ENCODE results near the gene COL23A1. TPM values are rescaled to one million over a fixed set of nuclear protein-coding genes. Genes with fewer than 3 reads are reported as not detected.

The COL23A1 gene
- total RNA-seq, 2 experiments from 2014 or later: 0.63 to 0.68 TPM

DNA sequence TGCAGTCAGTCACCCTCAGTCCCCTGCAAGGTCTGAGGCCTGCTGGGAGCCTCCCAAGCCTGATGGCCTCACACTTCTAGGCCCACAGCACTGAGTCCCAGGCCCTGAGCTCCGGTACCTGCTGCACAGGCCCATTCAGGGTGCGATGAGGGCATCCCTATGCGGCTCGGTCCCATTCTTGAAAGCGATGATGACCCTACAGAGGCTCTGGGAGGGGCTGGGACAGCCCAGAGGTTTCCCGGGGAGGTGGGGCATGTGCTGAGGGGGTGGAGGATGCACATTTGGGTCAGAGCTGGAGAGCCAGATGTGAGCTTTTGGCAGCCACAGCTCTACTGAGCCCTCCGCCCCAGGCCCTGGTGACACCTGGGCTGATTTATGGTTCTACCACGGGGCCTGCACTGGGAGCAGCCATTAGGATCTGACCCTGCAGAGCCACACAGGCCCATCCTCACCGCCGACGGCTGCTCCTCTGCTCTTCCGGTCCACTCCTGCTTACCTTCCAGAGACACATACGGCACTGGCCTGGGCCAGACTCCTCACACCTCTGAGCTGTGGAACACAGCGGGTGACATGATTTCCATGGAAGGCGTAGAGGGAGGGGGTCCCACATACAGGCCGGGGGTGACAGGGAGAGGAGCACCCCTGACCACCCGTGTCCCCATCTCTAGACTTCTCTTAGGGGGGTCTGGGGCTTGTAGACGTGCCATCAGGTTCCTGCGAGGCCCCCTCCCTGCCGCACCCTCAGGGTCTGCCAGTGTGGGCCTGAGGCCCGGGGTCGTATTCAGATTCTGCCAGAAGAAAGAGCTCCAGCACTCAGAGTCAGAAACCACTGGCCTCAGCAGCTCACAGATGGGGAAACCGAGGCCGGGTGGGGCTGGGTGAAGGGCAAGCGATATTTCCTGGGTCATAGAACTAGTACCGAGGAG lies 53.4 kb downstream of the COL23A1 start:
- DNase-seq (no peak), ATAC-seq (no peak)
- no peak overlapping the region for H3K27ac Mint-ChIP-seq
- ChIA-PET CTCF (no interaction called here), POLR2A (no interaction called here)
- no peak overlapping the region for H3K4me3 Mint-ChIP-seq
- no peaks in the 10 kb centered on the region for H3K27me3 Mint-ChIP-seq (ENCODE audit: low read depth)
- H3K9me3 Mint-ChIP-seq (ENCODE audit: insufficient read depth): no peaks in the 10 kb centered on the region
- no peaks in the 10 kb centered on the region for H3K36me3 Mint-ChIP-seq (ENCODE audit: low read depth)
- H3K4me1 Mint-ChIP-seq (ENCODE audit: low read depth): no peaks in the 10 kb centered on the region

DNA sequence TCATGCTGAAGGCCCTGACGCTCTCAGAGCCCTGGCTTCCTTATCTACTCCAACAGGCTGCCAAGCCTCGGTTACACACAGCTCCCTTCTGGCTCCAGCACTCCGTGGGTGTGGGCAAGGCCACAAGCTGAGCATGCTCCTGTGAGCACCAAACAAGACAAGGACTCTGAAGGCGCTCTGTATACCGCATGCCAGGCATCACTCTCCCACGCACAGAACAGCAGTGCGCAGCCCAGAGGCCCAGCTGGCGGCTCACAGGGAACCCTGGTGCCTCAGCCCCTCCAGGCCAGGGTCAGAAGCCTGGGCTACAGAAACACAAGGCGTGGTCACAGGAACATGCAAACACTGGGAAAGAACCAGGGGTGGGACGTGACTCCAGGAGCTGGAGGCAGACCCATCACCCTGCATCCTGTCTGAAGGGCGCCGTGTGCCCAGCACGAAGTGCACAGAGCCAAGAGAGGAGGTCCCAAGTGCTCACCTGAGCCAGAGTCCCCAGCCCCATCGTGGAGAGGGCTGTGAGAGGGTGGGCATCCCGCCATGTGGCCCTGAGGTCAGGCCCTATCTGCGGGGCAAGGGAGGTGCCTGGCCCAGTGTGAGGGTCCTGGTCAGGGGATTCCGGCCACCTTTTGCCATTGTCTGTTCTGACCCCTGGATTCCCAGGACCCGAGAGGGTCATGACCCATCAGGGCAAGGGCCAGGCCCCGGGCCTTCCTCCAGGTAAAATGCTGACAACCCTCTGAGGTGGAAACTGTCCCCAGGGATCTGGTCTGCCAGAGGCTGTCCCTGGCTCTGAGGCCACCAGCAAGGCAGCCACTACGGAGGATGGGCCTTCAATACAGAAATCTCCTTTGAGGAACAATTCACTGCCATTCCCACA lies 54.7 kb downstream of the COL23A1 start:
- no peak for DNase-seq
- H3K27me3 Mint-ChIP-seq (ENCODE audit: low read depth): no peaks in the 10 kb centered on the region
- ChIA-PET CTCF (no interaction called here), POLR2A (interaction anchor here (0.7 kb wide), 1 partner anchor 431 kb away, joined by 3 read pairs; no protein-coding TSS in a partner anchor)
- ATAC-seq: no peak
- no peak overlapping the region for H3K27ac Mint-ChIP-seq
- H3K4me3 Mint-ChIP-seq: no peak overlapping the region
- H3K9me3 Mint-ChIP-seq (ENCODE audit: insufficient read depth): no peaks in the 10 kb centered on the region
- H3K4me1 Mint-ChIP-seq (ENCODE audit: low read depth): no peaks in the 10 kb centered on the region
- no peaks in the 10 kb centered on the region for H3K36me3 Mint-ChIP-seq (ENCODE audit: low read depth)

DNA sequence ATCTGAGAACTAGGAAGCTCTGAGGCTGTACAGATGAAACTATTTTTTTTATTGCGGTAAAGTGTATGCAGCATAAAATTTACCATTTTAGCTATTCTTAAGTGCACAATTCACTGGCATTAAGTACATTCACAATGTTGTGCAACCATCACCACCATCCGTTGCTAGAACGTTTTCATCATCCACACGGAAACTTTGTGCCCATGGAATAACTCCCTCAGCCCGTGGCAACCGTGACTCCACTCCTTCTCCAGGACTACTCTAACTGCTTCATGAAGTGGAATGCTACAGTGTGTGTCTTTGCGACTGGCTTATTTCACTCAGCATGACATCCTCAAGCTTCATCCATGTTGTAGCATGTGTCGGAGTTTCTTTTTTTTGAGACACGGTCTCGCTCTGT lies 57.1 kb downstream of the COL23A1 start:
- Mint-ChIP-seq H3K4me1 (ENCODE audit: low read depth) (no peaks in the 10 kb centered on the region), H3K4me3 (no peak overlapping the region), H3K27me3 (ENCODE audit: low read depth) (no peaks in the 10 kb centered on the region), H3K9me3 (ENCODE audit: insufficient read depth) (no peaks in the 10 kb centered on the region), H3K27ac (no peak overlapping the region), H3K36me3 (ENCODE audit: low read depth) (no peaks in the 10 kb centered on the region)
- DNase-seq (no peak), ATAC-seq (no peak)
- ChIA-PET CTCF (interaction anchor here (1.4 kb wide), 1 partner anchor 16 kb away, joined by 4 read pairs; no protein-coding TSS in a partner anchor), POLR2A (no interaction called here)

DNA sequence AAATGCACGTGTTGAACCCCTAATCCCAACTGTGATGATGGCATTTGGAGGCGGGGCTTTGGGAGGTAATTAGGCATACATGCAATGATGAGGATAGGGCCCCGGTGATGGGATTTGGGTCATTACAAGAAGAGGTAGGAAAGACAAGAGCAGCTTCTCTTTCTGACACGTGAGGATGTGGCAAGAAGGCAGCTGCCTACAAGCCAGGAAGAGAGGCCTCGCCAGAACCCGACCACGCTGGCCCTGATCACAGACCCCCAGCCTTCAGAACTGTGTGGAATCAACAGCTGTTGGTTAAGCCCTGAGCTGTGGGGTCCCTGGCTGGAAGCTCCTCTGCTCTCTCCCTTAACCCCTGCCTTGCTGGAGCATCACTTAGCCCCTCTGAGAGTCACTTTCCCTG lies 57.5 kb downstream of the COL23A1 start:
- DNase-seq: no peak
- CTCF ChIA-PET: interaction anchor here (1.4 kb wide), 1 partner anchor 17 kb away, joined by 4 read pairs; no protein-coding TSS in a partner anchor
- no peak overlapping the region for H3K27ac Mint-ChIP-seq

DNA sequence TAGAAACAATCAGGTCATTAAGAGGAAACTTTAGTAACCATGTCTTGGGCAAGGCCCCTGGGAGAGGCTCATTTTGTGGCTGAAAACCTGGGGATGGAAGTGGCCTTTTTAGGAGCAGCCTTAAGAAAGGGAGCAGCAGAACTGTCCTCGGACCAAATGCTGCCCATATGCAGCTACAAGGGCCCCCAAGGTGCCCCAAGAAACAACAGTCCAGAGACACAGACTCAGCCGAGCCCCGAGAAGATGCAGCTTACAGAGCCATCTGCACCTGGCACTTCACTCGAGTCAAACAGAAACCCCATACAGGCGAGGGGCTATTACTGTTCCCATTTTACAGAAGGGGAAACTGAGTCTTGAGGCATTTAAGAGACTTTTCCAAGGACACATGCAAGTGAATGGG lies 58.0 kb downstream of the COL23A1 start:
- H3K4me3 Mint-ChIP-seq: no peak overlapping the region
- no peaks in the 10 kb centered on the region for H3K9me3 Mint-ChIP-seq (ENCODE audit: insufficient read depth)
- CTCF ChIA-PET: interaction anchor here (1.4 kb wide), 1 partner anchor 17 kb away, joined by 4 read pairs; no protein-coding TSS in a partner anchor
- no peak for ATAC-seq
- DNase-seq: no peak
- POLR2A ChIA-PET: no interaction called here
- no peaks in the 10 kb centered on the region for H3K36me3 Mint-ChIP-seq (ENCODE audit: low read depth)
- no peaks in the 10 kb centered on the region for H3K4me1 Mint-ChIP-seq (ENCODE audit: low read depth)
- no peaks in the 10 kb centered on the region for H3K27me3 Mint-ChIP-seq (ENCODE audit: low read depth)
- H3K27ac Mint-ChIP-seq: no peak overlapping the region

More for the DNA sequence above, 57.5 kb downstream of the COL23A1 start:
- ATAC-seq: no peak
- Mint-ChIP-seq H3K4me1 (ENCODE audit: low read depth) (no peaks in the 10 kb centered on the region), H3K9me3 (ENCODE audit: insufficient read depth) (no peaks in the 10 kb centered on the region), H3K27me3 (ENCODE audit: low read depth) (no peaks in the 10 kb centered on the region), H3K4me3 (no peak overlapping the region), H3K36me3 (ENCODE audit: low read depth) (no peaks in the 10 kb centered on the region)
- POLR2A ChIA-PET: no interaction called here

GRCh38 chr5:178531786-178532185 lies 58.4 kb downstream of the COL23A1 start:
- Mint-ChIP-seq H3K36me3 (ENCODE audit: low read depth) (no peaks in the 10 kb centered on the region), H3K4me1 (ENCODE audit: low read depth) (no peaks in the 10 kb centered on the region), H3K4me3 (no peak overlapping the region), H3K27ac (no peak overlapping the region), H3K27me3 (ENCODE audit: low read depth) (no peaks in the 10 kb centered on the region), H3K9me3 (ENCODE audit: insufficient read depth) (no peaks in the 10 kb centered on the region)
- ATAC-seq (no peak), DNase-seq (no peak)
- ChIA-PET POLR2A (no interaction called here), CTCF (no interaction called here)

DNA sequence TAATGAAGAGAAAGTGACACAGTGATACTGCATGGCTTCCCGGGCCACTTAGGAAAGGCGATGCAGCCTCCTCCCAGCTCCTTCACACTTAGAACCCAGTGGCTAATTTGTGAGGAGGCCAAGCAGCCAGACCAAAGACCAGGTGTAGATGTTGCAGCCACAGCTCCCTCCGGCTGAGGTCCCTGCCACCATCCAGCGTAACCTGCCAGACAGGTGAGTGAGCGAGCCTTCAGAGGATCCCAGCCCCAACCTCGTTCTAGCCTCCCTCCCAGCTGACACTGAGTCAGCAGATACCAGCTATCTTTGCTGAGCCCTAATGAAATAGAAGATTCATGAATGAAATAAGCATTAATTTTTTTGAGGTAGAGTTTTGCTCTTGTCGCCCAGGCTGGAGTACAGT lies 59.7 kb downstream of the COL23A1 start:
- Mint-ChIP-seq H3K4me1 (ENCODE audit: low read depth) (no peaks in the 10 kb centered on the region), H3K27me3 (ENCODE audit: low read depth) (no peaks in the 10 kb centered on the region), H3K27ac (no peak overlapping the region), H3K36me3 (ENCODE audit: low read depth) (no peaks in the 10 kb centered on the region), H3K4me3 (no peak overlapping the region), H3K9me3 (ENCODE audit: insufficient read depth) (no peaks in the 10 kb centered on the region)
- ChIA-PET POLR2A (no interaction called here), CTCF (no interaction called here)
- DNase-seq: no peak
- ATAC-seq: no peak

DNA sequence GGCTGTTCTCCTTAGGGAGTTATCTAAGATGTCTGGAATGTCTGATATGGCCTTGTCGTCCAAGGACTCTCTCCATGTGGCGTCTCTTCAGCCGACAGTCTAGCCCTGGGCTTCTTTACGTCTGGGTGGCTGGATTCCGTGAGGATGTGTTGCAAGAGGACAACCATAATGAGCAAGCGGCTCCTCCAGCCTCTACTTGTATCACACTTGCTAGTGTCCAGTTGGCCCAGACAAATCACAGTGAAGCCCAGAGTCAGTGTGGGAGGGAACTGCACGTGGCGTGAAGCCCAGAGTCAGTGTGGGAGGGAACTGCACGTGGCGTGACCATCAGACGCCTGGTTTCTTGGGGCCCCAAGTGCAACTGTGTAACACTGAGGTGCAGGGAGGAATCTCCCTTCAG lies 61.1 kb downstream of the COL23A1 start:
- Mint-ChIP-seq H3K27me3 (ENCODE audit: low read depth) (no peaks in the 10 kb centered on the region), H3K4me3 (no peak overlapping the region), H3K36me3 (ENCODE audit: low read depth) (no peaks in the 10 kb centered on the region), H3K9me3 (ENCODE audit: insufficient read depth) (no peaks in the 10 kb centered on the region), H3K4me1 (ENCODE audit: low read depth) (no peaks in the 10 kb centered on the region), H3K27ac (no peak overlapping the region)
- no peak for ATAC-seq
- DNase-seq: no peak
- CTCF ChIA-PET: no interaction called here
- POLR2A ChIA-PET: no interaction called here

DNA sequence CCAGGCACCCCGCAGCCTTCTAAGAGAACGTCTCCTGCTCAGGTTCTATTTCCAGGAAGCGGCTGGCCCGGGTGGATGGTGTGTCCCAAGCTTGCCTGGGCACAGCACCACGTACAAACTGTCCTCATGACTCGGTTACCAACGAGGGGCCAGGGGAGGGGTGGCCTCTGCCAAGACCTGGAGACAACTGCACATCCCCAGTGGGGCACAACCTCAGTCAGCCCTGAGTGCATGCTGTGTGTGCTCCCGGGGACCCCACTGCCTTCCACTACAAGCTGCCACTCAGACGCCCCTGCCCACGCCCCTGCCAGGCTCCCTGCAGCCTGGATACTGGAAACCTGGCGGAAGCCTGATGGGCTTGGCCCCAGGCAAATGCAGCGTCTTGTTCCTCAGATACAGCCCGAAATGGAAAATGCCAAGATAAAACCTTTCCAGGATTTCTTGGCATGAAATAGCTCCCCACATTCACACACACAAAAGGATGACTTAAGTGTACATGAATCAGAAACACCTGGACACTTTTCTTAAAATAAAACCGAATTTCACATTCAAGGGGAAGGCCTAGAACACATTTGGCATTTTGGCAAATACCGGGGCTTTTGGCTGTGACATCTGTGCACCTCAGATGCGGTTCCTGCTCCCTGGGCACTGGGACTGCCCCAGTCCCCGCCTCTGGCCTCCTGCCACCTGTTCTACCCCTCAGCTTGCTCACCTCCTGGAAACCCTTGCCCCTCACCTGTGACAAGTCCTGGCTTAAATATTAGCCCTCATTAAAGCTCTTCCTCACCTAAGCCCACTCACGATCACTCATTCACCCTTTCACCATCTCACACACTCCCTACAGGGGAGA lies 62.5 kb downstream of the COL23A1 start:
- no peaks in the 10 kb centered on the region for H3K4me1 Mint-ChIP-seq (ENCODE audit: low read depth)
- ChIA-PET POLR2A (no interaction called here), CTCF (no interaction called here)
- H3K36me3 Mint-ChIP-seq (ENCODE audit: low read depth): no peaks in the 10 kb centered on the region
- no peak overlapping the region for H3K4me3 Mint-ChIP-seq
- no peak overlapping the region for H3K27ac Mint-ChIP-seq
- DNase-seq: no peak
- H3K9me3 Mint-ChIP-seq (ENCODE audit: insufficient read depth): no peaks in the 10 kb centered on the region
- no peak for ATAC-seq
- no peaks in the 10 kb centered on the region for H3K27me3 Mint-ChIP-seq (ENCODE audit: low read depth)

GRCh38 chr5:178526773-178527457 lies 63.3 kb downstream of the COL23A1 start:
- Mint-ChIP-seq H3K27ac (peak overlapping the region; percentile 6), H3K4me1 (ENCODE audit: low read depth) (no peaks in the 10 kb centered on the region), H3K4me3 (no peak overlapping the region), H3K9me3 (ENCODE audit: insufficient read depth) (no peaks in the 10 kb centered on the region), H3K27me3 (ENCODE audit: low read depth) (no peaks in the 10 kb centered on the region), H3K36me3 (ENCODE audit: low read depth) (no peaks in the 10 kb centered on the region)
- DNase-seq (no peak), ATAC-seq (no peak)
- POLR2A ChIA-PET: no interaction called here
- CTCF ChIA-PET: no interaction called here

Data from activated CD8-positive, alpha-beta T cell treated with anti-CD3 and anti-CD28 coated beads, Interleukin-2, amount 10 ng/mL, durations not matched to agents 7 days and 5 days (primary cell).